HepG2 (cell line): ENCODE results near the gene ARF4. TPM values are rescaled to one million over a fixed set of nuclear protein-coding genes. Genes with fewer than 3 reads are reported as not detected.
A peak's percentile ranks its signal among the peaks of the same experiment; 100 is the strongest.

Experiments used
- CHD4 ChIP-seq: fragments of 200-600 bp; sonication (generic); IDR thresholded peaks from 2 replicates; pipeline ENCODE4 v1.7.0; 2017; ENCODE audit warnings: mild to moderate bottlenecking, low read length, borderline replicate concordance
- KDM5A ChIP-seq: fragments of 200-600 bp; sonication (generic); IDR thresholded peaks from 2 replicates; pipeline ENCODE4 v1.7.0; 2018; ENCODE audit warnings: antibody characterized with exemption, mild to moderate bottlenecking, low read length, borderline replicate concordance
- KLF11 ChIP-seq: IDR thresholded peaks from 2 replicates; pipeline ENCODE4 v1.6.1; 2016; ENCODE audit warnings: missing compliant biosample characterization
- MAFK ChIP-seq, 2 experiments: IDR thresholded peaks in 1 of 2; conservative IDR thresholded peaks in 1 of 2; 2 replicates each; pipeline ENCODE4 v1.6.1; 2011; ENCODE audit warnings: improper control_type of control experiment in 2 of 2, low read length in 2 of 2
- MAZ ChIP-seq, 2 experiments: sonication (generic) in 1 of 2; formaldehyde crosslinking in 1 of 2; IDR thresholded peaks; 2 replicates each; pipeline versions ENCODE4 v1.5.0 to v1.6.1; 2012 to 2020; ENCODE audit warnings: low read depth in 2 of 2, mild to moderate bottlenecking in 2 of 2, borderline replicate concordance in 1 of 2, improper control_type of control experiment in 1 of 2, low read length in 1 of 2, missing genetic modification reagents in 1 of 2, moderate library complexity in 1 of 2
- SP4 ChIP-seq: sonication (generic); formaldehyde crosslinking; IDR thresholded peaks from 2 replicates; pipeline ENCODE4 v1.8.1; 2023; ENCODE audit warnings: mild to moderate bottlenecking, missing genetic modification reagents
- ZFP1 ChIP-seq: IDR thresholded peaks from 2 replicates; pipeline ENCODE4 v1.6.1; 2016
- ZKSCAN5 ChIP-seq: sonication (generic); formaldehyde crosslinking; IDR thresholded peaks from 2 replicates; pipeline ENCODE4 v1.5.1; 2020; ENCODE audit warnings: mild to moderate bottlenecking, missing genetic modification reagents
- ZNF207 ChIP-seq: fragments of 450-650 bp; IDR thresholded peaks from 2 replicates; pipeline ENCODE4 v1.6.1; 2016; ENCODE audit warnings: antibody characterized with exemption, borderline replicate concordance
- ZNF232 ChIP-seq: sonication (generic); formaldehyde crosslinking; IDR thresholded peaks from 2 replicates; pipeline ENCODE4 v1.4.0; 2020; ENCODE audit warnings: missing genetic modification reagents, borderline replicate concordance
- ZNF253 ChIP-seq: sonication (generic); formaldehyde crosslinking; IDR thresholded peaks from 2 replicates; pipeline ENCODE4 v1.8.0; 2022; ENCODE audit warnings: mild to moderate bottlenecking, missing genetic modification reagents, borderline replicate concordance
- ZNF335 ChIP-seq: sonication (generic); formaldehyde crosslinking; IDR thresholded peaks from 2 replicates; pipeline ENCODE4 v1.4.0; 2020; ENCODE audit warnings: missing genetic modification reagents
- ZNF468 ChIP-seq: sonication (generic); formaldehyde crosslinking; IDR thresholded peaks from 2 replicates; pipeline ENCODE4 v1.8.0; 2022; ENCODE audit warnings: mild to moderate bottlenecking, moderate library complexity, missing genetic modification reagents
- ZNF572 ChIP-seq: sonication (generic); formaldehyde crosslinking; IDR thresholded peaks from 2 replicates; pipeline ENCODE4 v1.5.1; 2020; ENCODE audit warnings: mild to moderate bottlenecking, missing genetic modification reagents
- ZNF75D ChIP-seq: sonication (generic); formaldehyde crosslinking; IDR thresholded peaks from 2 replicates; pipeline ENCODE4 v1.8.1; 2023; ENCODE audit warnings: missing genetic modification reagents, mild to moderate bottlenecking, borderline replicate concordance
- ZNF777 ChIP-seq: sonication (generic); formaldehyde crosslinking; IDR thresholded peaks from 2 replicates; pipeline ENCODE4 v1.4.0; 2020; ENCODE audit warnings: missing genetic modification reagents
- ZNF788 ChIP-seq: sonication (generic); formaldehyde crosslinking; IDR thresholded peaks from 2 replicates; pipeline ENCODE4 v1.5.0; 2020; ENCODE audit warnings: mild to moderate bottlenecking, missing genetic modification reagents, borderline replicate concordance
- polyA plus RNA-seq, 8 experiments: library from polyadenylated mRNA; depleted of rRNA in 3 of 8; stranded (reverse) in 7 of 8; unstranded in 1 of 8; fragments of >200 nt; fragmentation: Illumina TruSeq in 4 of 8; extraction: Trizol in 4 of 8; gene quantifications; 2 replicates each; pipeline versions ENCODE4 v1.2.1 to v1.2.3, GENCODE V29; 2011 to 2016; ENCODE audit warnings: low read depth in 4 of 8, missing spikeins in 1 of 8, mixed read lengths in 1 of 8; ENCODE audit not compliant: insufficient read depth in 1 of 8
- total RNA-seq, 5 experiments: library from RNA; depleted of rRNA; stranded (reverse); fragments of >200 nt; fragmentation: Illumina TruSeq; extraction: Trizol; gene quantifications; 2 replicates each; pipeline ENCODE4 v1.2.3, GENCODE V29; 2016; ENCODE audit warnings: low read depth in 1 of 5
- TF ChIP-seq, protein P1 (sequence below): IDR thresholded peaks from 2 replicates; pipeline ENCODE4 v1.4.0; 2020; ENCODE audit warnings: mild to moderate bottlenecking, missing genetic modification reagents
- TF ChIP-seq, protein P2 (sequence below), 2 experiments: sonication (generic) in 1 of 2; formaldehyde crosslinking in 1 of 2; IDR thresholded peaks; 2 replicates each; pipeline versions ENCODE4 v1.5.1 to v1.6.1; 2011 to 2020; ENCODE audit warnings: borderline replicate concordance in 1 of 2, low read depth in 1 of 2, low read length in 1 of 2, mild to moderate bottlenecking in 1 of 2, missing genetic modification reagents in 1 of 2, moderate library complexity in 1 of 2
- TF ChIP-seq, protein P3 (sequence below): sonication (generic); formaldehyde crosslinking; IDR thresholded peaks from 2 replicates; pipeline ENCODE4 v1.8.0; 2022; ENCODE audit warnings: mild to moderate bottlenecking, missing genetic modification reagents, moderate library complexity
- TF ChIP-seq, protein P4 (sequence below): sonication (generic); formaldehyde crosslinking; IDR thresholded peaks from 2 replicates; pipeline ENCODE4 v1.4.0; 2020; ENCODE audit warnings: missing genetic modification reagents

Gene ARF4
- total and polyA plus RNA-seq, 2 of the 13 experiments (the other 11 are each of a cell fraction or from before 2014, with no cell fraction given), result 184 to 250 TPM

DNA sequence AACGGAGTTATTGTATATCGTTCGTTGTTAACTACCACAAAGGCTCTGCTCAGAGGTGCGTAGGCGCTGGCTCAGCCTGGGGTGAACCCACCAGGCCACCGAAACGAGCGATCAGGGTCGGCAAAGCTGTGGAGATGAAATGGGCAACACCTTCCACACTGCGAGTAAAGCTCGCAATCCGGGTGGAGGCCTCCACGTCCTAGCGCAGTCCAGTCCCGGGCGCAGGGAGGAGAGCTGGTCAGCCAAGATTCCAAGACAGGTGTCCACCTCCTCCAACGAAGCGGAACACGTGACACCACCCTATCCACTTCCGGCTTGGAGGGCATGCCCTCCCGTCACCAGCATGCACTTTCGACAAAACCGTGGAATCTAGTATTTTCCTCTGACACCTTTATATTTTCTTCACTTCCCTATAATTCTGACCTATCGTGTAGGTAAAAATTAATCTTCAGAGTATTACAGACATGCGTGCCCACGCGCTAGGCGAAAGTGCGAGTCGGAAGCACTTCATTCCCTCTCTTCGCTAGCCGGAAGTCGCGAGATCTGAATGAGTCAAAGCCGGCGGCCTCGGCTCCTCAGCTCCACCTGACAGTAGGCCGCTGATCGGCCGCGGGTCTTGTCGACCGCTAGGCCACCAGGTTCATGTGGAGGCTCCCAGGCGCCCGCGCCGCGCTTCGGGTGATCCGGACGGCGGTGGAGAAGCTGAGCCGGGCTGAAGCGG lies 41.2 kb downstream of the ARF4 start, which contains the start of gene PDE12 (continued):
- TF ChIP-seq, protein P1, sequence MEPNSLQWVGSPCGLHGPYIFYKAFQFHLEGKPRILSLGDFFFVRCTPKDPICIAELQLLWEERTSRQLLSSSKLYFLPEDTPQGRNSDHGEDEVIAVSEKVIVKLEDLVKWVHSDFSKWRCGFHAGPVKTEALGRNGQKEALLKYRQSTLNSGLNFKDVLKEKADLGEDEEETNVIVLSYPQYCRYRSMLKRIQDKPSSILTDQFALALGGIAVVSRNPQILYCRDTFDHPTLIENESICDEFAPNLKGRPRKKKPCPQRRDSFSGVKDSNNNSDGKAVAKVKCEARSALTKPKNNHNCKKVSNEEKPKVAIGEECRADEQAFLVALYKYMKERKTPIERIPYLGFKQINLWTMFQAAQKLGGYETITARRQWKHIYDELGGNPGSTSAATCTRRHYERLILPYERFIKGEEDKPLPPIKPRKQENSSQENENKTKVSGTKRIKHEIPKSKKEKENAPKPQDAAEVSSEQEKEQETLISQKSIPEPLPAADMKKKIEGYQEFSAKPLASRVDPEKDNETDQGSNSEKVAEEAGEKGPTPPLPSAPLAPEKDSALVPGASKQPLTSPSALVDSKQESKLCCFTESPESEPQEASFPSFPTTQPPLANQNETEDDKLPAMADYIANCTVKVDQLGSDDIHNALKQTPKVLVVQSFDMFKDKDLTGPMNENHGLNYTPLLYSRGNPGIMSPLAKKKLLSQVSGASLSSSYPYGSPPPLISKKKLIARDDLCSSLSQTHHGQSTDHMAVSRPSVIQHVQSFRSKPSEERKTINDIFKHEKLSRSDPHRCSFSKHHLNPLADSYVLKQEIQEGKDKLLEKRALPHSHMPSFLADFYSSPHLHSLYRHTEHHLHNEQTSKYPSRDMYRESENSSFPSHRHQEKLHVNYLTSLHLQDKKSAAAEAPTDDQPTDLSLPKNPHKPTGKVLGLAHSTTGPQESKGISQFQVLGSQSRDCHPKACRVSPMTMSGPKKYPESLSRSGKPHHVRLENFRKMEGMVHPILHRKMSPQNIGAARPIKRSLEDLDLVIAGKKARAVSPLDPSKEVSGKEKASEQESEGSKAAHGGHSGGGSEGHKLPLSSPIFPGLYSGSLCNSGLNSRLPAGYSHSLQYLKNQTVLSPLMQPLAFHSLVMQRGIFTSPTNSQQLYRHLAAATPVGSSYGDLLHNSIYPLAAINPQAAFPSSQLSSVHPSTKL (CRISPR knock-in tag), result peak; percentile 77
- TF ChIP-seq ZNF468 (CRISPR knock-in tag), result no peak
- TF ChIP-seq MAFK (conservative IDR thresholded peaks at IDR 0.05 in 1 of 2, IDR thresholded peaks at IDR 0.05 in 1 of 2; ENCODE audit: low read length in 2 of 2), result no peak
- peak; percentile 85 for TF ChIP-seq KDM5A
- no peak for TF ChIP-seq KLF11 (CRISPR knock-in tag)
- TF ChIP-seq ZNF207, result no peak
- no peak; the same call in 1 of the 2 replicates for TF ChIP-seq CHD4
- TF ChIP-seq ZNF777 (CRISPR knock-in tag), result no peak
- peak; percentile 28; the same call in 1 of the 2 replicates for TF ChIP-seq ZNF572 (CRISPR knock-in tag)
- no peak; the same call in none of the 2 replicates for TF ChIP-seq ZFP1
- TF ChIP-seq ZNF788, result peak; percentile 85
- TF ChIP-seq ZNF232 (CRISPR knock-in tag), result peak; percentile 47; the same call in 1 of the 2 replicates
- TF ChIP-seq, protein P2, sequence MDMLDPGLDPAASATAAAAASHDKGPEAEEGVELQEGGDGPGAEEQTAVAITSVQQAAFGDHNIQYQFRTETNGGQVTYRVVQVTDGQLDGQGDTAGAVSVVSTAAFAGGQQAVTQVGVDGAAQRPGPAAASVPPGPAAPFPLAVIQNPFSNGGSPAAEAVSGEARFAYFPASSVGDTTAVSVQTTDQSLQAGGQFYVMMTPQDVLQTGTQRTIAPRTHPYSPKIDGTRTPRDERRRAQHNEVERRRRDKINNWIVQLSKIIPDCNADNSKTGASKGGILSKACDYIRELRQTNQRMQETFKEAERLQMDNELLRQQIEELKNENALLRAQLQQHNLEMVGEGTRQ (IDR thresholded peaks at IDR 0.05; ENCODE audit: low read depth, low read length), result peak; percentile 93
- TF ChIP-seq, protein P2 (CRISPR knock-in tag; IDR thresholded peaks at IDR 0.05; ENCODE audit: borderline replicate concordance), result peak; percentile 95
- TF ChIP-seq ZNF253 (CRISPR knock-in tag), result no peak; the same call in 1 of the 2 replicates
- TF ChIP-seq ZNF75D (CRISPR knock-in tag), result peak; percentile 86; the same call in 1 of the 2 replicates
- no peak for TF ChIP-seq ZKSCAN5 (CRISPR knock-in tag)
- peak; percentile 70 for TF ChIP-seq SP4 (CRISPR knock-in tag)
- TF ChIP-seq, protein P3, sequence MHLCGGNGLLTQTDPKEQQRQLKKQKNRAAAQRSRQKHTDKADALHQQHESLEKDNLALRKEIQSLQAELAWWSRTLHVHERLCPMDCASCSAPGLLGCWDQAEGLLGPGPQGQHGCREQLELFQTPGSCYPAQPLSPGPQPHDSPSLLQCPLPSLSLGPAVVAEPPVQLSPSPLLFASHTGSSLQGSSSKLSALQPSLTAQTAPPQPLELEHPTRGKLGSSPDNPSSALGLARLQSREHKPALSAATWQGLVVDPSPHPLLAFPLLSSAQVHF (CRISPR knock-in tag), result peak; percentile 93
- peak; percentile 56; the same call in 1 of the 2 replicates for TF ChIP-seq MAZ (IDR thresholded peaks at IDR 0.05; ENCODE audit: borderline replicate concordance, low read depth, low read length)
- TF ChIP-seq MAZ (CRISPR knock-in tag; IDR thresholded peaks at IDR 0.05; ENCODE audit: low read depth), result peak; percentile 73
- peak; percentile 85 for TF ChIP-seq ZNF335 (CRISPR knock-in tag)
- TF ChIP-seq, protein P4, sequence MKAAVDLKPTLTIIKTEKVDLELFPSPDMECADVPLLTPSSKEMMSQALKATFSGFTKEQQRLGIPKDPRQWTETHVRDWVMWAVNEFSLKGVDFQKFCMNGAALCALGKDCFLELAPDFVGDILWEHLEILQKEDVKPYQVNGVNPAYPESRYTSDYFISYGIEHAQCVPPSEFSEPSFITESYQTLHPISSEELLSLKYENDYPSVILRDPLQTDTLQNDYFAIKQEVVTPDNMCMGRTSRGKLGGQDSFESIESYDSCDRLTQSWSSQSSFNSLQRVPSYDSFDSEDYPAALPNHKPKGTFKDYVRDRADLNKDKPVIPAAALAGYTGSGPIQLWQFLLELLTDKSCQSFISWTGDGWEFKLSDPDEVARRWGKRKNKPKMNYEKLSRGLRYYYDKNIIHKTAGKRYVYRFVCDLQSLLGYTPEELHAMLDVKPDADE (CRISPR knock-in tag), result no peak; the same call in 1 of the 2 replicates
